T-helper 2 cell treated with Interferon-gamma antibody and Interleukin-4, amounts not matched to agents 100 ng/mL and 5 ng/mL, for 36 hours (primary cell): ENCODE measurements around the gene ADCYAP1R1. TPM values are rescaled to one million over a fixed set of nuclear protein-coding genes. Genes with fewer than 3 reads are reported as not detected.

Experiments used
- intact Hi-C: fragments of 100-400 bp; cut with micrococcal nuclease; formaldehyde crosslinking; loops from one replicate; pipeline ENCODE4 v1.15.1; 2023
- total RNA-seq: library from RNA; stranded (reverse); gene quantifications from 2 replicates; pipeline ENCODE4 v1.2.3, GENCODE V29; 2022

Gene ADCYAP1R1
- total RNA-seq, 1 donor from 2014 or later = not detected

GRCh38 chr7:31066516-31067130 lies 14.5 kb downstream of the ADCYAP1R1 start:
- intact Hi-C loops = no loop called here

GRCh38 chr7:31067491-31067890 lies 15.4 kb downstream of the ADCYAP1R1 start:
- intact Hi-C loops = no loop called here

GRCh38 chr7:31068006-31068675 lies 16.0 kb downstream of the ADCYAP1R1 start:
- intact Hi-C loops = no loop called here

- intact Hi-C loops = no loop called here
These were observed 17.9 kb downstream of the ADCYAP1R1 start for GRCh38 chr7:31069860-31070555.

- intact Hi-C loops = no loop called here
These were observed 19.0 kb downstream of the ADCYAP1R1 start for GRCh38 chr7:31070991-31071644.

- intact Hi-C loops = no loop called here
These were observed 19.5 kb downstream of the ADCYAP1R1 start for GRCh38 chr7:31071645-31072029.

GRCh38 chr7:31073326-31074119 lies 21.4 kb downstream of the ADCYAP1R1 start:
- intact Hi-C loops = no loop called here

GRCh38 chr7:31074120-31074383 lies 21.9 kb downstream of the ADCYAP1R1 start:
- intact Hi-C loops = no loop called here

- intact Hi-C loops = no loop called here
These were observed 22.4 kb downstream of the ADCYAP1R1 start for GRCh38 chr7:31074403-31075085.

GRCh38 chr7:31075086-31075405 lies 22.9 kb downstream of the ADCYAP1R1 start:
- intact Hi-C loops = no loop called here

- intact Hi-C loops = no loop called here
These were observed 23.9 kb downstream of the ADCYAP1R1 start for GRCh38 chr7:31076051-31076450.

GRCh38 chr7:31076641-31077310 lies 24.7 kb downstream of the ADCYAP1R1 start:
- intact Hi-C loops = no loop called here

- intact Hi-C loops = no loop called here
These were observed 25.6 kb downstream of the ADCYAP1R1 start for GRCh38 chr7:31077484-31078362.

GRCh38 chr7:31078363-31078990 lies 26.4 kb downstream of the ADCYAP1R1 start:
- intact Hi-C loops = no loop called here

- intact Hi-C loops = no loop called here
These were observed 27.2 kb downstream of the ADCYAP1R1 start for GRCh38 chr7:31079126-31079823.

GRCh38 chr7:31079824-31080511 lies 27.9 kb downstream of the ADCYAP1R1 start:
- intact Hi-C loops = no loop called here

- intact Hi-C loops = no loop called here
These were observed 28.7 kb downstream of the ADCYAP1R1 start for GRCh38 chr7:31080763-31081162.

- intact Hi-C loops = no loop called here
These were observed 29.9 kb downstream of the ADCYAP1R1 start for GRCh38 chr7:31082017-31082416.
